Esophagus (tissue), 2 donors: ENCODE results near the gene KAT8. TPM values are rescaled to one million over a fixed set of nuclear protein-coding genes. Genes with fewer than 3 reads are reported as not detected.

Experiments used
- H3K27ac ChIP-seq, 2 donors: one replicate each; pipeline ENCODE4 v1.5.1; 2013; ENCODE audit warnings: low read depth in 2 of 2, mild to moderate bottlenecking in 2 of 2, inconsistent platforms in 1 of 2, low read length in 1 of 2, moderate library complexity in 1 of 2
- H3K27me3 ChIP-seq, 2 donors: one replicate each; pipeline ENCODE4 v1.6.1; 2013; ENCODE audit warnings: low read length in 2 of 2, control low read depth in 1 of 2, mild to moderate bottlenecking in 1 of 2; ENCODE audit not compliant: insufficient read depth in 2 of 2, control insufficient read depth in 1 of 2
- H3K36me3 ChIP-seq, 2 donors: one replicate each; pipeline ENCODE4 v1.6.1; 2013; ENCODE audit warnings: low read length in 1 of 2; ENCODE audit not compliant: control insufficient read depth in 2 of 2, insufficient read depth in 2 of 2
- H3K4me1 ChIP-seq, 2 donors: one replicate each; pipeline ENCODE4 v1.6.1; 2013; ENCODE audit warnings: low read length in 1 of 2; ENCODE audit not compliant: control insufficient read depth in 2 of 2, insufficient read depth in 2 of 2
- H3K4me3 ChIP-seq, 2 donors: one replicate each; pipeline ENCODE4 v1.5.1; 2013; ENCODE audit warnings: low read length in 2 of 2, mild to moderate bottlenecking in 2 of 2, low read depth in 1 of 2, moderate library complexity in 1 of 2
- H3K9me3 ChIP-seq, 2 donors: one replicate each; pipeline ENCODE4 v1.6.1; 2013; ENCODE audit warnings: mild to moderate bottlenecking in 2 of 2, low read depth in 1 of 2, low read length in 1 of 2, moderate library complexity in 1 of 2; ENCODE audit not compliant: control insufficient read depth in 2 of 2, insufficient read depth in 1 of 2
- whole genome bisulfite sequencing, 2 donors: extraction: QIAGEN DNeasy Blood & Tissue Kit; methylation state at CpG; one replicate each; pipeline ENCODE4 v1.1.7; 2013; 5-methylcytosine and 5-hydroxymethylcytosine counted together
- polyA plus RNA-seq, 2 donors: library from polyadenylated mRNA; stranded (reverse); fragments of 200-250 nt; gene quantifications; one replicate each; pipeline ENCODE4 v1.2.3, GENCODE V29; 2013
- donor health status: healthy with polysubstance abuse.
- donor health status: Bipolar disorder and iron deficiency.

The KAT8 gene
- polyA plus RNA-seq, 2 donors, result 28.3 to 33.6 TPM

GRCh38 chr16:31077592-31078396 lies 39.7 kb upstream of the KAT8 start:
- Histone ChIP-seq H3K36me3 (peaks cover 15 to 50% of the 10 kb centered on the region in 2 donors), H3K4me3 (no peak overlapping the region), H3K4me1 (peaks cover 0 to 5% of the 10 kb centered on the region in 2 donors), H3K27me3 (no peaks in the 10 kb centered on the region), H3K27ac (no peak overlapping the region), H3K9me3 (no peaks in the 10 kb centered on the region)
- WGBS, 2 donors, result 93 to 95% methylated on average over 30 of the region's 30 CpGs

GRCh38 chr16:31078597-31079341 lies 38.7 kb upstream of the KAT8 start:
- peaks cover 15 to 53% of the 10 kb centered on the region in 2 donors for H3K36me3 ChIP-seq
- 90 to 93% methylated on average over 15 of the region's 15 CpGs for WGBS, 2 donors

GRCh38 chr16:31079342-31079944 lies 38.0 kb upstream of the KAT8 start:
- H3K4me1 ChIP-seq, result peaks cover 0 to 5% of the 10 kb centered on the region in 2 donors
- WGBS, 2 donors, result 82 to 88% methylated on average over 13 of the region's 13 CpGs

More at GRCh38 chr16:31078597-31079341, 38.7 kb upstream of the KAT8 start:
- Histone ChIP-seq H3K4me1 (peaks cover 0 to 5% of the 10 kb centered on the region in 2 donors), H3K27me3 (no peaks in the 10 kb centered on the region), H3K27ac (no peak overlapping the region), H3K9me3 (no peaks in the 10 kb centered on the region), H3K4me3 (no peak overlapping the region)

GRCh38 chr16:31080035-31080629 lies 37.3 kb upstream of the KAT8 start:
- H3K9me3 ChIP-seq, result no peaks in the 10 kb centered on the region

More at GRCh38 chr16:31079342-31079944, 38.0 kb upstream of the KAT8 start:
- Histone ChIP-seq H3K27me3 (no peaks in the 10 kb centered on the region), H3K27ac (no peak overlapping the region), H3K4me3 (no peak overlapping the region), H3K36me3 (peaks cover 15 to 57% of the 10 kb centered on the region in 2 donors), H3K9me3 (no peaks in the 10 kb centered on the region)

GRCh38 chr16:31080756-31081419 lies 36.6 kb upstream of the KAT8 start:
- Histone ChIP-seq H3K27me3 (no peaks in the 10 kb centered on the region), H3K9me3 (no peaks in the 10 kb centered on the region), H3K4me1 (peaks cover 0 to 5% of the 10 kb centered on the region in 2 donors), H3K36me3 (peaks cover 15 to 61% of the 10 kb centered on the region in 2 donors), H3K4me3 (no peak overlapping the region), H3K27ac (no peak overlapping the region)
- WGBS, 2 donors, result 90 to 92% methylated on average over 13 of the region's 13 CpGs

More at GRCh38 chr16:31080035-31080629, 37.3 kb upstream of the KAT8 start:
- H3K4me1 ChIP-seq, result peaks cover 0 to 5% of the 10 kb centered on the region in 2 donors
- 94 to 95% methylated on average over 40 of the region's 40 CpGs for WGBS, 2 donors
- no peaks in the 10 kb centered on the region for H3K27me3 ChIP-seq
- peaks cover 15 to 60% of the 10 kb centered on the region in 2 donors for H3K36me3 ChIP-seq
- H3K4me3 ChIP-seq, result no peak overlapping the region
- H3K27ac ChIP-seq, result no peak overlapping the region

- H3K9me3 ChIP-seq, result no peaks in the 10 kb centered on the region
- 79 to 83% methylated on average over 26 of the region's 26 CpGs for WGBS, 2 donors
- H3K4me3 ChIP-seq, result no peak overlapping the region
- no peaks in the 10 kb centered on the region for H3K27me3 ChIP-seq
- H3K27ac ChIP-seq, result no peak overlapping the region
- peaks cover 13 to 59% of the 10 kb centered on the region in 2 donors for H3K36me3 ChIP-seq
- H3K4me1 ChIP-seq, result peaks cover 0 to 3% of the 10 kb centered on the region in 2 donors
Measured at GRCh38 chr16:31081428-31082351, 35.8 kb upstream of the KAT8 start.

- no peak overlapping the region for H3K4me3 ChIP-seq
- 75 to 79% methylated on average over 13 to 14 of the region's 14 CpGs for WGBS, 2 donors
- H3K27me3 ChIP-seq, result no peaks in the 10 kb centered on the region
- no peaks in the 10 kb centered on the region for H3K9me3 ChIP-seq
- H3K4me1 ChIP-seq, result peaks cover 0 to 3% of the 10 kb centered on the region in 2 donors
- peaks cover 6 to 51% of the 10 kb centered on the region in 2 donors for H3K36me3 ChIP-seq
- H3K27ac ChIP-seq, result no peak overlapping the region
Measured at GRCh38 chr16:31082368-31083045, 35.0 kb upstream of the KAT8 start.

GRCh38 chr16:31083081-31083480 lies 34.4 kb upstream of the KAT8 start:
- H3K27ac ChIP-seq, result no peak overlapping the region
- WGBS, 2 donors, result 69 to 72% methylated on average over 9 of the region's 9 CpGs
- no peaks in the 10 kb centered on the region for H3K27me3 ChIP-seq
- H3K4me3 ChIP-seq, result no peak overlapping the region
- no peaks in the 10 kb centered on the region for H3K9me3 ChIP-seq
- peaks cover 0 to 3% of the 10 kb centered on the region in 2 donors for H3K4me1 ChIP-seq
- peaks cover under 1 to 45% of the 10 kb centered on the region in 2 donors for H3K36me3 ChIP-seq
